C4-2B (cell line): ENCODE data around the gene GAGE12H.
"Not testable (repeated sequence)": the region's sequence is repeated elsewhere in the genome, so short reads cannot be mapped to it uniquely, and the experiment has no call there.

ENCODE experiments used
- H3K27ac ChIP-seq: fragments of 450-650 bp; 2 replicates; pipeline ENCODE4 v1.5.1; 2017
- CTCF ChIP-seq: fragments of 450-650 bp; conservative IDR thresholded peaks from 2 replicates; pipeline ENCODE4 v1.5.1; 2017; ENCODE audit warnings: mild to moderate bottlenecking
- ZFX ChIP-seq: fragments of 450-650 bp; IDR thresholded peaks from 2 replicates; pipeline ENCODE4 v1.6.1; 2017

The GAGE12H gene

GRCh38 chrX:49579649-49580048 lies at the start of gene GAGE12H:
Gene GAGE12H (plus strand): TSS chrX:49579949. CDS start chrX:49581104, 1,155 bp downstream.
- H3K27ac ChIP-seq, result not testable (repeated sequence)

GRCh38 chrX:49531877-49532276 lies 47.9 kb upstream of the GAGE12H start, which contains the start of gene GAGE12C:
Gene GAGE12C (plus strand): TSS chrX:49532177. CDS start chrX:49533332, 1,155 bp downstream.
- not testable (repeated sequence) for H3K27ac ChIP-seq

- not testable (repeated sequence) for H3K27ac ChIP-seq
Observed at GRCh38 chrX:49541433-49541832, 38.3 kb upstream of the GAGE12H start, which contains the start of gene GAGE12D. Gene GAGE12D (plus strand): TSS chrX:49541733. CDS start chrX:49542888, 1,155 bp downstream.

GRCh38 chrX:49550989-49551388 lies 28.8 kb upstream of the GAGE12H start, which contains the start of gene GAGE12E:
Gene GAGE12E (plus strand): TSS chrX:49551289. CDS start chrX:49552444, 1,155 bp downstream.
- H3K27ac ChIP-seq, result not testable (repeated sequence)

GRCh38 chrX:49560542-49560941 lies 19.2 kb upstream of the GAGE12H start, which contains the start of gene GAGE12F:
Gene GAGE12F (plus strand): TSS chrX:49560842. CDS start chrX:49561997, 1,155 bp downstream.
- not testable (repeated sequence) for H3K27ac ChIP-seq

GRCh38 chrX:49568728-49569127 lies 11.0 kb upstream of the GAGE12H start:
- not testable (repeated sequence) for H3K27ac ChIP-seq

- H3K27ac ChIP-seq, result not testable (repeated sequence)
Observed at GRCh38 chrX:49569152-49569551, 10.6 kb upstream of the GAGE12H start.

- not testable (repeated sequence) for H3K27ac ChIP-seq
Observed at GRCh38 chrX:49570100-49570499, 9.6 kb upstream of the GAGE12H start, which contains the start of gene GAGE12G. Gene GAGE12G (plus strand): TSS chrX:49570400. CDS start chrX:49571555, 1,155 bp downstream.

GRCh38 chrX:49589196-49589595 lies 9.4 kb downstream of the GAGE12H start, which contains the start of gene GAGE2A:
Gene GAGE2A (plus strand): TSS chrX:49589496. CDS start chrX:49590651, 1,155 bp downstream.
- H3K27ac ChIP-seq, result not testable (repeated sequence)

GRCh38 chrX:49589769-49590478 lies 10.2 kb downstream of the GAGE12H start:
- H3K27ac ChIP-seq, result not testable (repeated sequence)

- H3K27ac ChIP-seq, result not testable (repeated sequence)
Observed at GRCh38 chrX:49590488-49590887, 10.7 kb downstream of the GAGE12H start.

GRCh38 chrX:49598720-49599119 lies 19.0 kb downstream of the GAGE12H start, which contains the start of gene GAGE1:
Gene GAGE1 (plus strand): TSS chrX:49599020. CDS start chrX:49600175, 1,155 bp downstream.
- H3K27ac ChIP-seq, result not testable (repeated sequence)

GRCh38 chrX:49610718-49611310 lies 31.1 kb downstream of the GAGE12H start:
- H3K27ac ChIP-seq, result no peak overlapping the region
- no peak for TF ChIP-seq CTCF
- no peak for TF ChIP-seq ZFX

- no peak overlapping the region for H3K27ac ChIP-seq
- no peak for TF ChIP-seq CTCF
- no peak for TF ChIP-seq ZFX
Observed at GRCh38 chrX:49618574-49618973, 38.8 kb downstream of the GAGE12H start.
